GM12865 (cell line): Measurements from ENCODE around the gene USF2.
"Not testable (repeated sequence)": the region's sequence is repeated elsewhere in the genome, so short reads cannot be mapped to it uniquely, and the experiment has no call there.

Experiments
- DNase-seq: peaks from one replicate; pipeline ENCODE4 v3.0.0; 2010; ENCODE audit warnings: low read depth
- H3K4me3 ChIP-seq: 2 replicates; pipeline ENCODE4 v1.5.1; 2011; ENCODE audit warnings: mild to moderate bottlenecking, low read depth, low read length, control low read depth
- TF ChIP-seq, protein P1 (sequence below): IDR thresholded peaks from 2 replicates; pipeline ENCODE4 v1.5.1; 2011; ENCODE audit warnings: low read length, control low read depth, low read depth, inconsistent platforms; ENCODE audit not compliant: insufficient read depth; ENCODE audit errors: missing control alignments

The USF2 gene

DNA sequence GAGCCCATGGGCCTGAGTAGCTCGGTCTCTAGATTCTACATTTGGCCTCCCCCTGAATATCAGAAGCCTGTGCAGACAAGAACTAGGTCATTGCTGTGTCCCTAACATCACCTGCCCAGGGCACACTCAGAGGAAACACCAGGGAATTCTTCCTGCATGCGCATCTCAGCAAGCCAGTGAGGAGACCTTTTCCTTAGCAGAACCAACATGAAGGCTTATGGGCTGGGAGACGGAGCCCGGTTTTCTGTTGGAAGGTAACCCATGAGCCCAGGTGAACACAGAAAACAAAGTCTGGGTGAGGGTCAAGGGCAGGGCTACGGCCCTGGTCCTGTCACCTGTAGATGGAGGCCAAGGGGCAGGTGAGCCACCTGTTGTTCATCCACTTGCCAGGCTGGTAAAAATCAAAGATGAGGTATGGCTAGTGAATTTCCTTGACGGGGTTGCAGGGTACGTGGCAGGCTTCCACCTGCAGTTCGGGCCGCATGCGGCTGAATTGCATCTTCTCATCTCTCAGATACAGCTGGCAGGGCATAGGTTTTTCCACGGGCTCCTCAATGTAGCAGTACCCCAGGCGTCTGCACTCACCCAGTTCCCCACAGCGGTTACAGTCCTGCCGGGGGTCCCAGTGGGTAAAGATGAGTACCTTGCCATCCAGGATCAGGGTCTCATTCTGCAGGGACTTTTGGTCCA lies 36.7 kb upstream of the USF2 start:
- H3K4me3 ChIP-seq, result no peak overlapping the region
- DNase-seq, result no peak
- TF ChIP-seq, protein P1, sequence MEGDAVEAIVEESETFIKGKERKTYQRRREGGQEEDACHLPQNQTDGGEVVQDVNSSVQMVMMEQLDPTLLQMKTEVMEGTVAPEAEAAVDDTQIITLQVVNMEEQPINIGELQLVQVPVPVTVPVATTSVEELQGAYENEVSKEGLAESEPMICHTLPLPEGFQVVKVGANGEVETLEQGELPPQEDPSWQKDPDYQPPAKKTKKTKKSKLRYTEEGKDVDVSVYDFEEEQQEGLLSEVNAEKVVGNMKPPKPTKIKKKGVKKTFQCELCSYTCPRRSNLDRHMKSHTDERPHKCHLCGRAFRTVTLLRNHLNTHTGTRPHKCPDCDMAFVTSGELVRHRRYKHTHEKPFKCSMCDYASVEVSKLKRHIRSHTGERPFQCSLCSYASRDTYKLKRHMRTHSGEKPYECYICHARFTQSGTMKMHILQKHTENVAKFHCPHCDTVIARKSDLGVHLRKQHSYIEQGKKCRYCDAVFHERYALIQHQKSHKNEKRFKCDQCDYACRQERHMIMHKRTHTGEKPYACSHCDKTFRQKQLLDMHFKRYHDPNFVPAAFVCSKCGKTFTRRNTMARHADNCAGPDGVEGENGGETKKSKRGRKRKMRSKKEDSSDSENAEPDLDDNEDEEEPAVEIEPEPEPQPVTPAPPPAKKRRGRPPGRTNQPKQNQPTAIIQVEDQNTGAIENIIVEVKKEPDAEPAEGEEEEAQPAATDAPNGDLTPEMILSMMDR, result no peak

DNA sequence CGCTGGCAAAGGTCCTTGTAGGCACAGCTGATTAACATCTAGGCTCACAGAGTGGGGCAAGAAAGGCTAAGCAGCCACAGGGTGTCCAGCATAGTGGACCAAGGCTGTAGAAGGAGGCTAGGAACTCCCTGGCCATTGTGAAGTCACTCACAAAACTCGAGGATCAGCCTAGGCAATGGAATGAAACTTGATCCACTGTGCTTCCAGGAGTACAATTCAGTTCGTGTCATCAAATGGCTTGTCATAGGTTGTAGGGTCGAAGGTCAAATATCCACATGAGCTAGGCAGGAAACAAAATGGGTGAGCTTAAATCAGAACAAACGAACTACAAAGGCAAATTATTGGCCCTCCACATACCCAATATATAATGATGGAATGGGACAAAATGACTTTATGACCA lies 35.9 kb upstream of the USF2 start:
- H3K4me3 ChIP-seq, result no peak overlapping the region
- TF ChIP-seq, protein P1, result no peak
- no peak for DNase-seq

DNA sequence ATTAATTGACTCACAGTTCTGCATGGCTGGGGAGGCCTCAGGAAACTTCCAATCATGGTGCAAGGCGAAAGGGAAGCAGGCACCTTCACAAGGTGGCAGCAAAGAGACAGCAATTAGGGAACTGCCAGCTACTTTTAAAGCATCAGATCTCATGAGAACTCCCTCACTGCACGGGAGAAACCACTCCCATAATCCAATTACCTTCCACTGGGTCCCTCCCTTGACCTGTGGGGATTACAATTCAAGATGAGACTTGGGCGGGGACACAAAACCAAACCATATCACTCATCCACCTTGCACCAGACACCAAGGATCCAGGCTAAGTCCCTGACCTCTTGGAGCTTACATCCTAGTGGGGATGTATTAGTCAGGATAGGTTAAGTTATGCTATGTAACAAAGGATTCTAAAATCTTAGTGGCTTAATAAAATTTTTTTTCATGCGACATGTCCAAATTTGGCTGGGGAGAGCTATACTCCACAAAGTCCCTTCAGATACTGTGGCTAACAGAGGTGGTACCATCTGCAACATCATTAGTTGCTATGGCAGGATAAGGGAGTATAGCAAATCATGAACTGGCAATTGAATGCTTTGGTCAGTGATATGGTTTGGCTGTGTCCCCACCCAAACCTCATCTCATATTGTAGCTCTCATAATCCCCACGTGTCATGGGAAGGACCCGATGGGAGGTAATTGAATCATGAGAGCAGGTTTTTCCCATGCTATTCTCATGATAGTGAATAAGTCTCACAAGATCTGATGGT lies 31.9 kb upstream of the USF2 start:
- peak; percentile 36 for DNase-seq
- no peak overlapping the region for H3K4me3 ChIP-seq
- TF ChIP-seq, protein P1, result peak; percentile 9

DNA sequence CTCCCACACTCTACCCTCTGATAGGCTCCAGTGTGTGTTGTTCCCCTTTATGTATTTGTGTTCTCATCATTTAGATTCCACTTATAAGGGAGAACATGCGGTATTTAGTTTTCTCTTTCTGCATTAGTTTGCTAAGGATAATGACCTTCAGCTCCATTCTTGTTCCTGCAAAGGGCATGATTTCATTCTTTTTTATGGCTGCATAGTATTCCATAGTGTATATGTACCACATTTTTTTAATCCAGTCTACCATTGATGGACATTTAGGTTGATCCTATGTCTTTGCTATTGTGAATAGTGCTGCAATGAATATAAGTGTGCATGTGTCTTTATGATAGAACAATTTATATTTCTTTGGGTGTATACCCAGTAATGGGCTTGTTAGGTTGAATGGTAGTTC lies 29.2 kb upstream of the USF2 start:
- not testable (repeated sequence) for H3K4me3 ChIP-seq, DNase-seq

DNA sequence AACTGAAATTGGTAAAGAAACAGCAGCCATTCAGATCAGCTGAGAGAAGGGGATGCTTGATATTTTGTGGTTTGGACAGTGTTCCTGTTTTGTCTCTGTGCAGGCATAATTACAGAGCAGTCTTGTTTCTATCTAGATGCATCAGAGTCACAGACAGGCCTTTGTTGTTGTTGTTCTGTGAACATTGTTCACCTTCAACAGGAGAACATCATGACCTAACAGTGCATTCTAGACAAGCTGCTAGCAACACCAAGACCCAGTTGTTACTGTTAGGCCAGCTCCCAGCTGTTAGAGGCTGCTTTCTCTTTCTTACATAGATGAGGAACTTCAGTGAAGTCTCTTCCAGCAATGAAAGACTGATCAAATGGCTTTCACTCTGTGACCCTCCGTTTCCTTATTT lies 28.4 kb upstream of the USF2 start:
- no peak for DNase-seq
- TF ChIP-seq, protein P1, result no peak
- H3K4me3 ChIP-seq, result no peak overlapping the region

DNA sequence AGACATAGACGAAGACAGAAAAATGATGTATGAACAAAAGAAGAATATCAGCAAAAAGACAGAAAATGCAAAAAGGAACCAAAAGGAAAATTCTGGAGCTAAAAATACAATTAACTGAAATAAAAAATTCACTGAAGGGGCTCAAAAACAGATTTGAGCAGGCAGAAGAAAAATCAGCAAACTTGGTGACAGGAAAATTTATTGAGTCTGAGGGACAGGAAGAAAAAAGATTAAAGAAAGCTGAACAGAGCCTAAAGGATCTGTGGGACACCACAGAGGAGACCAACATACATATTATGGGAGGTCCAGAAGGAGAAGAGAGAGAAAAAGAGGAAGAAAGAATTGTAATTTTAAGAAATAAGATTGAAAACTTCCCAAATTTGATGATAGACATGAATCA lies 27.3 kb upstream of the USF2 start:
- TF ChIP-seq, protein P1, result no peak
- no peak for DNase-seq
- H3K4me3 ChIP-seq, result no peak overlapping the region

DNA sequence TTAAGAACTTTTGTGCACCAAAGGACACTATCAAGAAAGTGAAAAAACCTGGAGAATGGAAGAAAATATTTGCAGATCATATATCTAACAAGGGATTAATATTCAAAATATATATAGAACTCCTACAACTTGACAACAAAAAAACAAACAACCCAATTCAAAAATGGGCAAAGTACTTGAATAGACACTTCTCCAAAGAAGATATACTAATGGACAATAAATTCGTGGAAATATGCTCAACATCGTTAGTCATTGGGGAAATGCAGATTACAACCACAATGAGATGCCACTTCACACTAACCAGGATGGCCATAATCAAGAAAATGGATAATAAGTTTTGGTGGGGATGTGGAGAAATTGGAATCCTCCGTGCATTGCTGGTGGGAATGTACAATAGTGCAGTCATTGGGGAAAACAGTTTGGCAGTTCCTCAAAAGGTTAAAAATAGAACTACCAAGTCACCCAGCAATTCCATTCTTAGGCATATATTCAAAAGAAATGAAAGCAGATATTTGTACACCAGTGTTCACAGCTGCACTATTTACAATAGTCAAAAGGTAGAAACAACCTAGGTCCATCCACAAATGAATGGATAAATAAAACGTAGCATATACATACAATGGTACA lies 22.2 kb upstream of the USF2 start:
- no peak for DNase-seq
- no peak overlapping the region for H3K4me3 ChIP-seq
- TF ChIP-seq, protein P1, result no peak
